Loucy (cell line): Measurements from ENCODE around the gene PHKG1.

Source experiments
- H2AFZ ChIP-seq: fragments of 200-600 bp; sonication (generic); 2 replicates; pipeline ENCODE4 v1.6.0; 2016; ENCODE audit warnings: antibody characterized with exemption, mild to moderate bottlenecking, low read length, moderate library complexity
- H3F3A ChIP-seq: fragments of 200-600 bp; 2 replicates; pipeline ENCODE4 v1.6.0; 2016; ENCODE audit warnings: antibody characterized with exemption, low read depth, mild to moderate bottlenecking
- H3K27me3 ChIP-seq: fragments of 200-600 bp; sonication (generic); 2 replicates; pipeline ENCODE4 v1.6.1; 2014; ENCODE audit warnings: low read length, mild to moderate bottlenecking; ENCODE audit not compliant: insufficient read depth, poor library complexity, severe bottlenecking
- H3K36me3 ChIP-seq: fragments of 200-600 bp; sonication (generic); 2 replicates; pipeline ENCODE4 v1.6.1; 2016; ENCODE audit warnings: low read length; ENCODE audit not compliant: insufficient read depth
- H3K4me1 ChIP-seq: fragments of 200-600 bp; sonication (generic); 2 replicates; pipeline ENCODE4 v1.5.1; 2014; ENCODE audit warnings: low read length, mild to moderate bottlenecking; ENCODE audit not compliant: insufficient read depth, poor library complexity, severe bottlenecking
- H3K4me2 ChIP-seq: fragments of 200-600 bp; sonication (generic); 2 replicates; pipeline ENCODE4 v1.6.0; 2014; ENCODE audit warnings: antibody characterized with exemption, low read length, low read depth, mild to moderate bottlenecking; ENCODE audit not compliant: poor library complexity, severe bottlenecking
- H3K4me3 ChIP-seq: fragments of 200-600 bp; sonication (generic); 2 replicates; pipeline ENCODE4 v1.5.1; 2014; ENCODE audit warnings: low read length, mild to moderate bottlenecking, mixed read lengths; ENCODE audit not compliant: poor library complexity, severe bottlenecking
- H3K79me2 ChIP-seq: fragments of 200-600 bp; sonication (generic); 2 replicates; pipeline ENCODE4 v1.6.1; 2014; ENCODE audit warnings: low read length; ENCODE audit not compliant: insufficient read depth
- H3K9ac ChIP-seq: fragments of 200-600 bp; sonication (generic); 2 replicates; pipeline ENCODE4 v1.6.0; 2014; ENCODE audit warnings: mild to moderate bottlenecking, low read depth, low read length, moderate library complexity; ENCODE audit not compliant: poor library complexity, severe bottlenecking
- H3K9me2 ChIP-seq: fragments of 200-600 bp; sonication (generic); replicated peaks from 2 replicates; pipeline ENCODE4 v1.6.1; 2016; ENCODE audit warnings: low read depth, low read length, mixed read lengths
- H3K9me3 ChIP-seq: fragments of 200-600 bp; sonication (generic); 2 replicates; pipeline ENCODE4 v1.6.1; 2014; ENCODE audit warnings: mild to moderate bottlenecking, antibody characterized with exemption, low read length, low read depth; ENCODE audit not compliant: insufficient read depth
- H4K20me1 ChIP-seq: fragments of 200-600 bp; sonication (generic); 2 replicates; pipeline ENCODE4 v1.6.0; 2014; ENCODE audit warnings: antibody characterized with exemption, low read length, mild to moderate bottlenecking; ENCODE audit not compliant: insufficient read depth, poor library complexity, severe bottlenecking
- EZH2phosphoT487 ChIP-seq: fragments of 200-600 bp; IDR thresholded peaks from 2 replicates; pipeline ENCODE4 v1.6.1; 2018; ENCODE audit warnings: antibody characterized with exemption, mild to moderate bottlenecking, moderate library complexity, borderline replicate concordance
- TF ChIP-seq, protein P1 (sequence below): fragments of 200-600 bp; sonication (generic); conservative IDR thresholded peaks from 2 replicates; pipeline ENCODE4 v1.5.1; 2014; ENCODE audit warnings: mild to moderate bottlenecking, antibody characterized with exemption, low read length

Gene PHKG1

DNA sequence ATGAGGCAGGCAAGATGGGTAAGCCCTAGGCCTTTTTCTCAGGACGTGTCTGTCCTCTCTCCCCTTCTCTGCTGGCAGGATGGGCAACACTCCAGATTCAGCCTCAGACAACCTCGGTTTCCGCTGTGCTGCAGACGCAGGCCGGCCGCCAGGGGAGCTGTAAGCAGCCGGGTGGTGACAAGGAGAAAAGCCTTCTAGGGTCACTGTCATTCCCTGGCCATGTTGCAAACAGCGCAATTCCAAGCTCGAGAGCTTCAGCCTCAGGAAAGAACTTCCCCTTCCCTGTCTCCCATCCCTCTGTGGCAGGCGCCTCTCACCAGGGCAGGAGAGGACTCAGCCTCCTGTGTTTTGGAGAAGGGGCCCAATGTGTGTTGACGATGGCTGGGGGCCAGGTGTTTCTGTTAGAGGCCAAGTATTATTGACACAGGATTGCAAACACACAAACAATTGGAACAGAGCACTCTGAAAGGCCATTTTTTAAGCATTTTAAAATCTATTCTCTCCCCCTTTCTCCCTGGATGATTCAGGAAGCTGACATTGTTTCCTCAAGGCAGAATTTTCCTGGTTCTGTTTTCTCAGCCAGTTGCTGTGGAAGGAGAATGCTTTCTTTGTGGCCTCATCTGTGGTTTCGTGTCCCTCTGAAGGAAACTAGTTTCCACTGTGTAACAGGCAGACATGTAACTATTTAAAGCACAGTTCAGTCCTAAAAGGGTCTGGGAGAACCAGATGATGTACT lies 13.1 kb downstream of the PHKG1 start:
- H3K27me3 ChIP-seq, result no peaks in the 10 kb centered on the region
- no peak overlapping the region for H3K9ac ChIP-seq
- TF ChIP-seq EZH2phosphoT487, result no peak
- TF ChIP-seq, protein P1, sequence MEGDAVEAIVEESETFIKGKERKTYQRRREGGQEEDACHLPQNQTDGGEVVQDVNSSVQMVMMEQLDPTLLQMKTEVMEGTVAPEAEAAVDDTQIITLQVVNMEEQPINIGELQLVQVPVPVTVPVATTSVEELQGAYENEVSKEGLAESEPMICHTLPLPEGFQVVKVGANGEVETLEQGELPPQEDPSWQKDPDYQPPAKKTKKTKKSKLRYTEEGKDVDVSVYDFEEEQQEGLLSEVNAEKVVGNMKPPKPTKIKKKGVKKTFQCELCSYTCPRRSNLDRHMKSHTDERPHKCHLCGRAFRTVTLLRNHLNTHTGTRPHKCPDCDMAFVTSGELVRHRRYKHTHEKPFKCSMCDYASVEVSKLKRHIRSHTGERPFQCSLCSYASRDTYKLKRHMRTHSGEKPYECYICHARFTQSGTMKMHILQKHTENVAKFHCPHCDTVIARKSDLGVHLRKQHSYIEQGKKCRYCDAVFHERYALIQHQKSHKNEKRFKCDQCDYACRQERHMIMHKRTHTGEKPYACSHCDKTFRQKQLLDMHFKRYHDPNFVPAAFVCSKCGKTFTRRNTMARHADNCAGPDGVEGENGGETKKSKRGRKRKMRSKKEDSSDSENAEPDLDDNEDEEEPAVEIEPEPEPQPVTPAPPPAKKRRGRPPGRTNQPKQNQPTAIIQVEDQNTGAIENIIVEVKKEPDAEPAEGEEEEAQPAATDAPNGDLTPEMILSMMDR, result no peak
- no peaks in the 10 kb centered on the region for H4K20me1 ChIP-seq
- H3K36me3 ChIP-seq, result peaks cover 15% of the 10 kb centered on the region; the same call in 1 of the 2 replicates
- no peak overlapping the region for H3K4me2 ChIP-seq
- H3K9me2 ChIP-seq, result no peaks in the 10 kb centered on the region
- no peak overlapping the region for H3K4me3 ChIP-seq
- H3K4me1 ChIP-seq, result no peaks in the 10 kb centered on the region
- H3K79me2 ChIP-seq, result no peaks in the 10 kb centered on the region
- H3K9me3 ChIP-seq, result no peaks in the 10 kb centered on the region
- no peaks in the 10 kb centered on the region for H3F3A ChIP-seq
- H2AFZ ChIP-seq, result no peak overlapping the region

DNA sequence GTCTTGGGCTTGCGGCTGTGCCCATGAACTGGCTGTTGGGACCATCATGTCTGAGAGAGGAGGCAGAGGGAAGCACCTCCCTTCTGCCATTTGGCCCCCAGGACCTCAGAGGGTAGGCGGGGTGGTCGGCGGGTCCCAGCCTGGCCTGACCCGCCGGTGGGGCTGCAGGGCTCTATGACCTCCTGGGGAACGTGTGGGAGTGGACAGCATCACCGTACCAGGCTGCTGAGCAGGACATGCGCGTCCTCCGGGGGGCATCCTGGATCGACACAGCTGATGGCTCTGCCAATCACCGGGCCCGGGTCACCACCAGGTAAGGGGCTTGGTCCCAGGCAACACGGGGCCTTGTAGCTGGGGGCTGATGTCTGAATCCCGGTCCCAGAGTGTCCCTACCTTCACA lies 14.6 kb downstream of the PHKG1 start:
- H3K4me2 ChIP-seq, result no peak overlapping the region

DNA sequence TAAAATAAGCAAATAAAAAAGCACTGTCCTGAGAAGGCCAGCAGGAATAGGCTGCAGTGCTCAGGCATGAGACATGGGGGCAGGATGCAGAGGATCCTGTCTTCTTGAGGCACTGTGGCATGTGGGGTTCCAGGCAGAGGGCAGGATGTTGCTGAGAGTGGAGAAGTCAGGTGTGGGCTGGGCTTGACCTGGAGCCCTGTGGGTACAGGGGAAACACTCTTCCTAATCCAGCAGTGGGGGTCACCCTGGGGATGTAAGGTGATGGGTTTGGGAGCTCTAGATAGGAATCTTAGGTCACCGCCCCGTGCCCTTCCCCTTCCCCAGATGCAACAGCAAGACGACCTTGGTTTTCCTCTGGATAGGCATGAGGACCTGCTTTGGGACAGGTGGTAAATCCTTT lies 15.1 kb downstream of the PHKG1 start:
- no peaks in the 10 kb centered on the region for H4K20me1 ChIP-seq
- TF ChIP-seq, protein P1, result no peak
- TF ChIP-seq EZH2phosphoT487, result no peak
- no peaks in the 10 kb centered on the region for H3K27me3 ChIP-seq
- no peak overlapping the region for H3K4me2 ChIP-seq
- no peak overlapping the region for H3K4me3 ChIP-seq
- no peaks in the 10 kb centered on the region for H3F3A ChIP-seq
- H3K9me2 ChIP-seq, result no peaks in the 10 kb centered on the region
- H3K4me1 ChIP-seq, result no peaks in the 10 kb centered on the region
- no peaks in the 10 kb centered on the region for H3K9me3 ChIP-seq
- no peaks in the 10 kb centered on the region for H3K79me2 ChIP-seq
- no peak overlapping the region for H3K9ac ChIP-seq
- H3K36me3 ChIP-seq, result peaks cover 15% of the 10 kb centered on the region; the same call in 1 of the 2 replicates
- H2AFZ ChIP-seq, result no peak overlapping the region

More for the DNA sequence above, 14.6 kb downstream of the PHKG1 start:
- TF ChIP-seq, protein P1, result no peak
- no peak for TF ChIP-seq EZH2phosphoT487
- no peak overlapping the region for H3K9ac ChIP-seq
- no peaks in the 10 kb centered on the region for H3K9me2 ChIP-seq
- H2AFZ ChIP-seq, result no peak overlapping the region
- H4K20me1 ChIP-seq, result no peaks in the 10 kb centered on the region
- H3F3A ChIP-seq, result no peaks in the 10 kb centered on the region
- H3K36me3 ChIP-seq, result peaks cover 15% of the 10 kb centered on the region; the same call in 1 of the 2 replicates
- no peaks in the 10 kb centered on the region for H3K79me2 ChIP-seq
- no peaks in the 10 kb centered on the region for H3K27me3 ChIP-seq
- no peaks in the 10 kb centered on the region for H3K9me3 ChIP-seq
- no peaks in the 10 kb centered on the region for H3K4me1 ChIP-seq
- no peak overlapping the region for H3K4me3 ChIP-seq
